Stimulated activated memory B cell treated with anti-CD40 and anti-IgM and Interleukin-4, amounts not matched to agents 10 μg/mL and 1 μg/mL and 100 μg/mL, for 72 hours (primary cell): ENCODE data around the gene CTNNA1.
"Not testable (repeated sequence)": the region's sequence is repeated elsewhere in the genome, so short reads cannot be mapped to it uniquely, and the experiment has no call there.

ENCODE experiments used
- ATAC-seq: fragments of 150-1000 bp; cut with Tn5 transposase; 2 replicates; pipeline ENCODE4 v1.10.0; 2021
- H3K27ac Mint-ChIP-seq: one replicate; pipeline ENCODE4 v1.8.0; 2022; ENCODE audit warnings: mild to moderate bottlenecking, mixed read lengths
- H3K27me3 Mint-ChIP-seq: one replicate; pipeline ENCODE4 v1.8.0; 2022; ENCODE audit warnings: mixed read lengths
- H3K36me3 Mint-ChIP-seq: one replicate; pipeline ENCODE4 v1.8.0; 2022; ENCODE audit warnings: mixed read lengths
- H3K4me1 Mint-ChIP-seq: one replicate; pipeline ENCODE4 v1.8.0; 2022; ENCODE audit warnings: mixed read lengths
- H3K4me3 Mint-ChIP-seq: one replicate; pipeline ENCODE4 v1.8.0; 2022; ENCODE audit warnings: mild to moderate bottlenecking, moderate library complexity, mixed read lengths
- H3K9me3 Mint-ChIP-seq: one replicate; pipeline ENCODE4 v1.8.0; 2022; ENCODE audit warnings: mixed read lengths

The CTNNA1 gene

GRCh38 chr5:138833726-138834480, 80.7 kb downstream of the CTNNA1 start:
- Mint-ChIP-seq H3K27ac (no peak overlapping the region), H3K9me3 (peaks cover 3% of the 10 kb centered on the region), H3K36me3 (peaks cover 58% of the 10 kb centered on the region)

GRCh38 chr5:138834853-138835252, 81.6 kb downstream of the CTNNA1 start:
- not testable (repeated sequence) for H3K4me3 Mint-ChIP-seq, H3K9me3 Mint-ChIP-seq, H3K27me3 Mint-ChIP-seq, ATAC-seq, H3K27ac Mint-ChIP-seq
- peaks cover 26% of the 10 kb centered on the region for H3K4me1 Mint-ChIP-seq
- H3K36me3 Mint-ChIP-seq: peaks cover 49% of the 10 kb centered on the region

More at GRCh38 chr5:138833726-138834480, 80.7 kb downstream of the CTNNA1 start:
- Mint-ChIP-seq H3K27me3 (no peaks in the 10 kb centered on the region), H3K4me1 (peaks cover 23% of the 10 kb centered on the region), H3K4me3 (no peak overlapping the region)
- no peak for ATAC-seq

- Mint-ChIP-seq H3K4me3 (no peak overlapping the region), H3K9me3 (peaks cover 3% of the 10 kb centered on the region), H3K4me1 (peaks cover 16% of the 10 kb centered on the region), H3K27me3 (no peaks in the 10 kb centered on the region), H3K27ac (no peak overlapping the region), H3K36me3 (peaks cover 42% of the 10 kb centered on the region)
- ATAC-seq: no peak
Measured at GRCh38 chr5:138837160-138837559, 83.9 kb downstream of the CTNNA1 start.

GRCh38 chr5:138840103-138840502, 86.9 kb downstream of the CTNNA1 start:
- Mint-ChIP-seq H3K4me3 (no peak overlapping the region), H3K9me3 (peaks cover 3% of the 10 kb centered on the region), H3K36me3 (peaks cover 35% of the 10 kb centered on the region), H3K4me1 (peaks cover 16% of the 10 kb centered on the region), H3K27ac (no peak overlapping the region), H3K27me3 (no peaks in the 10 kb centered on the region)
- ATAC-seq: no peak

GRCh38 chr5:138841531-138841930, 88.3 kb downstream of the CTNNA1 start:
- Mint-ChIP-seq H3K27ac (no peak overlapping the region), H3K4me3 (no peak overlapping the region), H3K36me3 (peaks cover 32% of the 10 kb centered on the region), H3K9me3 (peaks cover 3% of the 10 kb centered on the region), H3K4me1 (peaks cover 11% of the 10 kb centered on the region), H3K27me3 (no peaks in the 10 kb centered on the region)
- ATAC-seq: no peak

- Mint-ChIP-seq H3K9me3 (no peaks in the 10 kb centered on the region), H3K4me1 (peaks cover 19% of the 10 kb centered on the region), H3K36me3 (peaks cover 24% of the 10 kb centered on the region), H3K27ac (no peak overlapping the region), H3K4me3 (no peak overlapping the region), H3K27me3 (no peaks in the 10 kb centered on the region)
- no peak for ATAC-seq
Measured at GRCh38 chr5:138843316-138844124, 90.3 kb downstream of the CTNNA1 start.

GRCh38 chr5:138844125-138844461, 90.9 kb downstream of the CTNNA1 start:
- H3K4me3 Mint-ChIP-seq: no peak overlapping the region
- peaks cover 22% of the 10 kb centered on the region for H3K36me3 Mint-ChIP-seq
- H3K4me1 Mint-ChIP-seq: peaks cover 24% of the 10 kb centered on the region
- H3K9me3 Mint-ChIP-seq: no peaks in the 10 kb centered on the region
- no peak overlapping the region for H3K27ac Mint-ChIP-seq
- H3K27me3 Mint-ChIP-seq: no peaks in the 10 kb centered on the region
- ATAC-seq: no peak

GRCh38 chr5:138844812-138845513, 91.7 kb downstream of the CTNNA1 start:
- no peak for ATAC-seq
- Mint-ChIP-seq H3K27ac (no peak overlapping the region), H3K27me3 (no peaks in the 10 kb centered on the region), H3K4me1 (peaks cover 26% of the 10 kb centered on the region), H3K36me3 (peaks cover 22% of the 10 kb centered on the region), H3K4me3 (no peak overlapping the region), H3K9me3 (no peaks in the 10 kb centered on the region)

- H3K36me3 Mint-ChIP-seq: peaks cover 25% of the 10 kb centered on the region
- no peaks in the 10 kb centered on the region for H3K27me3 Mint-ChIP-seq
- ATAC-seq: no peak
- no peak overlapping the region for H3K4me3 Mint-ChIP-seq
- peaks cover 38% of the 10 kb centered on the region for H3K4me1 Mint-ChIP-seq
- H3K27ac Mint-ChIP-seq: no peak overlapping the region
- H3K9me3 Mint-ChIP-seq: no peaks in the 10 kb centered on the region
Measured at GRCh38 chr5:138849439-138849838, 96.2 kb downstream of the CTNNA1 start.

- peaks cover 29% of the 10 kb centered on the region for H3K36me3 Mint-ChIP-seq
- peaks cover 42% of the 10 kb centered on the region for H3K4me1 Mint-ChIP-seq
- H3K9me3 Mint-ChIP-seq: no peaks in the 10 kb centered on the region
- no peak overlapping the region for H3K4me3 Mint-ChIP-seq
- H3K27ac Mint-ChIP-seq: no peak overlapping the region
- no peaks in the 10 kb centered on the region for H3K27me3 Mint-ChIP-seq
- ATAC-seq: no peak
Measured at GRCh38 chr5:138849882-138850281, 96.7 kb downstream of the CTNNA1 start.

GRCh38 chr5:138850865-138851435, 97.7 kb downstream of the CTNNA1 start:
- Mint-ChIP-seq H3K4me1 (peaks cover 47% of the 10 kb centered on the region), H3K36me3 (peaks cover 30% of the 10 kb centered on the region), H3K4me3 (no peak overlapping the region), H3K27ac (no peak overlapping the region), H3K9me3 (no peaks in the 10 kb centered on the region), H3K27me3 (no peaks in the 10 kb centered on the region)
- no peak for ATAC-seq

- Mint-ChIP-seq H3K27ac (no peak overlapping the region), H3K9me3 (no peaks in the 10 kb centered on the region), H3K4me1 (peaks cover 36% of the 10 kb centered on the region), H3K4me3 (no peak overlapping the region), H3K36me3 (peaks cover 40% of the 10 kb centered on the region), H3K27me3 (no peaks in the 10 kb centered on the region)
- no peak for ATAC-seq
Measured at GRCh38 chr5:138853132-138853531, 99.9 kb downstream of the CTNNA1 start.

GRCh38 chr5:138867011-138867410, 113.8 kb downstream of the CTNNA1 start:
- Mint-ChIP-seq H3K4me1 (peaks cover 11% of the 10 kb centered on the region), H3K9me3 (peaks cover 4% of the 10 kb centered on the region), H3K36me3 (peaks cover 27% of the 10 kb centered on the region), H3K27me3 (no peaks in the 10 kb centered on the region), H3K4me3 (no peak overlapping the region), H3K27ac (no peak overlapping the region)
- no peak for ATAC-seq

- H3K4me3 Mint-ChIP-seq: no peak overlapping the region
Measured at GRCh38 chr5:138869038-138869437, 115.8 kb downstream of the CTNNA1 start.

More at GRCh38 chr5:138869038-138869437, 115.8 kb downstream of the CTNNA1 start:
- ATAC-seq: no peak
- no peaks in the 10 kb centered on the region for H3K27me3 Mint-ChIP-seq
- peaks cover 28% of the 10 kb centered on the region for H3K36me3 Mint-ChIP-seq
- no peak overlapping the region for H3K27ac Mint-ChIP-seq
- H3K9me3 Mint-ChIP-seq: no peaks in the 10 kb centered on the region
- peaks cover 12% of the 10 kb centered on the region for H3K4me1 Mint-ChIP-seq
